ENCODE data around the gene SAMMSON.

DNA sequence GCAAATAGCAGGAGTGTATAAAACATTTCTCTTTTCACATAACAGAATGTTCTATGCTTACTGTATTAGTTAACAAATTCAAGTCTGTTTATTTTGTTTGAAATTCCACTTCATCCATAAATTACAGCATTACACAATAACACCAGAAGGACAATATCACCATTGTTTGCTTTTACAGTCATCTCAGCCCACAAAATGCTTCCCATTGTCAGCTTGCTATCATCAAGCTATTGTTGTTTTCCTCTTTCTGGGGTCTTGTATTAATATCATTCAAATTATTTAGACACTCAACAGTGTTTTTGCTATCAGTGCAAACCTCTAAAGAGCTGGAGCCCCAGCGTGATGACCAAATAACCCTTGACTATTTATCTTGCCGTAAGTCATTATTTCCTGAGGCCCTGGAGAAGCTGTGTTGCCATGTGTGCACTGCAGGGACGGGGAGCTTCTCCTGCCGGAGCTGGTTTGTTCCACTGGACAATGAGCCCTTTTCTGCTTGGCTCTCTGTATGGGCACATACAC is 1.1 kb downstream of the SAMMSON start:
- TF ChIP-seq, protein P1, sequence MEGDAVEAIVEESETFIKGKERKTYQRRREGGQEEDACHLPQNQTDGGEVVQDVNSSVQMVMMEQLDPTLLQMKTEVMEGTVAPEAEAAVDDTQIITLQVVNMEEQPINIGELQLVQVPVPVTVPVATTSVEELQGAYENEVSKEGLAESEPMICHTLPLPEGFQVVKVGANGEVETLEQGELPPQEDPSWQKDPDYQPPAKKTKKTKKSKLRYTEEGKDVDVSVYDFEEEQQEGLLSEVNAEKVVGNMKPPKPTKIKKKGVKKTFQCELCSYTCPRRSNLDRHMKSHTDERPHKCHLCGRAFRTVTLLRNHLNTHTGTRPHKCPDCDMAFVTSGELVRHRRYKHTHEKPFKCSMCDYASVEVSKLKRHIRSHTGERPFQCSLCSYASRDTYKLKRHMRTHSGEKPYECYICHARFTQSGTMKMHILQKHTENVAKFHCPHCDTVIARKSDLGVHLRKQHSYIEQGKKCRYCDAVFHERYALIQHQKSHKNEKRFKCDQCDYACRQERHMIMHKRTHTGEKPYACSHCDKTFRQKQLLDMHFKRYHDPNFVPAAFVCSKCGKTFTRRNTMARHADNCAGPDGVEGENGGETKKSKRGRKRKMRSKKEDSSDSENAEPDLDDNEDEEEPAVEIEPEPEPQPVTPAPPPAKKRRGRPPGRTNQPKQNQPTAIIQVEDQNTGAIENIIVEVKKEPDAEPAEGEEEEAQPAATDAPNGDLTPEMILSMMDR (IDR thresholded peaks at IDR 0.05) = no peak
- no peak for TF ChIP-seq POLR2A (IDR thresholded peaks at IDR 0.05)

Measured in breast epithelium (tissue), 3 donors.